Heart left ventricle (tissue), 13 donors: ENCODE data around the gene PTF1A.

Experiments
- POLR2A ChIP-seq, 2 donors: fragments of 450-650 bp; IDR thresholded peaks; one replicate each; pipeline ENCODE4 v1.6.1; 2017; ENCODE audit warnings: antibody characterized with exemption in 2 of 2, mild to moderate bottlenecking in 2 of 2, moderate library complexity in 2 of 2
- TF ChIP-seq, protein P1 (sequence below), 12 donors: fragments of 200-600 bp; sonication (generic) in 4 of 12; IDR thresholded peaks; one replicate each; pipeline versions ENCODE4 v1.5.0 to v1.8.0; 2018 to 2022; ENCODE audit warnings: antibody characterized with exemption in 12 of 12, mild to moderate bottlenecking in 5 of 12
- donor health status: ischemic (EF 13 %, LVEDD 7.1; RV severe dilation, severe dysfunction).
- donor health status: DM: no; HTN: yes; CAD: no.
- donor health status: DM: no; HTN: no; CAD: no.
- donor health status: ischemic (EF 25% LVEDD 6.9; RV normal size, moderate dysfunction).
- donor health status: ischemic (EF 25% LVEDD 5.7; RV mildly dilated, moderate dysfunction).
- donor health status: ischemic (EF 35%, LVEDD 5.7; RV mildly dilated, moderate dysfunction).
- donor health status: nonischemic (EF 11% LVEDD 7.7; RV severe dilation, severe dysfunction).
- donor health status: DM: yes; HTN: yes; CAD: no.
- donor health status: PGD.
- donor health status: ischemic (EF 29% LVEDD 5.4; RV normal size, mild dysfunction).
- donor health status: nonischemic (EF 23%, LVEDD 6.1; RV moderate dilation, normal function).

DNA sequence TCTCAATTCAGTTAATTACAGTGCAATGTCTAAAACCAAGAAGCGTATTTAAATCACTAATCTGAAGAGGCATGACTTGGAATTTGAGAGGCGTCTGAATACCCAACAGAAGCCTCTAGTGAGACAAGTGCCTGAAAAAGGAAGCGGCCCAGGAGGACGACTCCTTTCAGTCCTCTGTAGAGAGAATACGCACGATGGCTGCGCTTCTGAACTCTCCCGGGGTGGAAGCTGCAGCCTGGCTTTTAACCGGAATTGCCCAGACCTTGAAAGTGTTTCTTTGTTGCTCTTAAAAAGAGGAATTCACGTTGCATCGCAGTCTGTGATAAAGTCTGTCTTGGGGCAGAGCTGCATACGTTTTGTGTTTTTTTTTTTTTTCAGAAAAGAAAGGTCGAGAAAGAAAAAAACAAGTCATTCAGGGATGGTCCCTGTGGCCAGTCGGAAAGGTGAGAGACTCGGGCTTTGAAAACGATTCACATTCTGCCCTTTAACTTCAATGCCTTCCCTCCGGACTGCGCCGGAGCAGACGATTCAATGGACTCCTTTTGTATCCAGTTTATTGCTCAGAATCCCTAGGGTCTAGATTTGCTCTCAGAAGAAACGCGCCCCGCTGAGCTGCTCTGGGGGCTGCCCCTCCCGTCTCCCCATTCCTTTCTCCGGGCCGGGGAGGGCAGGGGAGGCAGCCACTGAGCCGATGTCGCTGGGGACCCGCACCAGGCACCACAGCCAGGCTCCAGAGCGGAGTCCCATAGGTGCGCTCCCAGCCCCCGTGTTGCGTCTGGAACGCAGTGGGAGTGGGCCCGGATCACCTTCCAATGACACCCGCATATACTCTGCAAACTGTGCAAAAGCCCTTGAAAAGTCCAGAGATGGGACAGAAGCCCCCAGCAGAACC lies 994 bp upstream of the PTF1A start:
- TF ChIP-seq, protein P1, sequence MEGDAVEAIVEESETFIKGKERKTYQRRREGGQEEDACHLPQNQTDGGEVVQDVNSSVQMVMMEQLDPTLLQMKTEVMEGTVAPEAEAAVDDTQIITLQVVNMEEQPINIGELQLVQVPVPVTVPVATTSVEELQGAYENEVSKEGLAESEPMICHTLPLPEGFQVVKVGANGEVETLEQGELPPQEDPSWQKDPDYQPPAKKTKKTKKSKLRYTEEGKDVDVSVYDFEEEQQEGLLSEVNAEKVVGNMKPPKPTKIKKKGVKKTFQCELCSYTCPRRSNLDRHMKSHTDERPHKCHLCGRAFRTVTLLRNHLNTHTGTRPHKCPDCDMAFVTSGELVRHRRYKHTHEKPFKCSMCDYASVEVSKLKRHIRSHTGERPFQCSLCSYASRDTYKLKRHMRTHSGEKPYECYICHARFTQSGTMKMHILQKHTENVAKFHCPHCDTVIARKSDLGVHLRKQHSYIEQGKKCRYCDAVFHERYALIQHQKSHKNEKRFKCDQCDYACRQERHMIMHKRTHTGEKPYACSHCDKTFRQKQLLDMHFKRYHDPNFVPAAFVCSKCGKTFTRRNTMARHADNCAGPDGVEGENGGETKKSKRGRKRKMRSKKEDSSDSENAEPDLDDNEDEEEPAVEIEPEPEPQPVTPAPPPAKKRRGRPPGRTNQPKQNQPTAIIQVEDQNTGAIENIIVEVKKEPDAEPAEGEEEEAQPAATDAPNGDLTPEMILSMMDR (IDR thresholded peaks at IDR 0.05) = no peak
- TF ChIP-seq POLR2A (IDR thresholded peaks at IDR 0.05) = no peak
